ENCODE results near the gene RINL. TPM values are rescaled to one million over a fixed set of nuclear protein-coding genes. Genes with fewer than 3 reads are reported as not detected.
A peak's percentile ranks its signal among the peaks of the same experiment; 100 is the strongest.

The RINL gene
- total and polyA plus RNA-seq, 2 of the 8 experiments (the other 6 are each of a cell fraction or from before 2014, with no cell fraction given), result 11.1 to 11.9 TPM

- no peak overlapping the region for H4K5ac ChIP-seq (ENCODE audit: insufficient read length, low read depth, low read length)
- no peak overlapping the region for H2BK120ac ChIP-seq (replicated peaks; ENCODE audit: low read depth, low read length)
- no peak overlapping the region for H2BK15ac ChIP-seq (ENCODE audit: low read length)
- no peak overlapping the region for H3K14ac ChIP-seq (ENCODE audit: insufficient read length)
- no peak overlapping the region for H3K9ac ChIP-seq (replicated peaks in 1 of 4; ENCODE audit: extremely low read depth in 1 of 4, low read depth in 3 of 4, low read length in 3 of 4)
- TF ChIP-seq SRF (IDR thresholded peaks at IDR 0.05; ENCODE audit: low read depth, low read length) (no peak), BACH1 (IDR thresholded peaks at IDR 0.05; ENCODE audit: low read length) (no peak), SAP30 (IDR thresholded peaks at IDR 0.05; ENCODE audit: insufficient read depth, insufficient replicate concordance, low read length) (no peak), SP1 (IDR thresholded peaks at IDR 0.05; ENCODE audit: low read depth, low read length) (no peak), RAD21 (IDR thresholded peaks at IDR 0.05 in 1 of 2, conservative IDR thresholded peaks at IDR 0.05 in 1 of 2; ENCODE audit: low read depth in 2 of 2, low read length in 2 of 2) (no peak), TBP (IDR thresholded peaks at IDR 0.05; ENCODE audit: low read depth, low read length) (no peak), CEBPB (IDR thresholded peaks at IDR 0.05; ENCODE audit: low read depth, low read length) (no peak), CHD2 (IDR thresholded peaks at IDR 0.05; ENCODE audit: low read length) (no peak)
- TF ChIP-seq, protein P1, sequence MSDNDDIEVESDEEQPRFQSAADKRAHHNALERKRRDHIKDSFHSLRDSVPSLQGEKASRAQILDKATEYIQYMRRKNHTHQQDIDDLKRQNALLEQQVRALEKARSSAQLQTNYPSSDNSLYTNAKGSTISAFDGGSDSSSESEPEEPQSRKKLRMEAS (IDR thresholded peaks at IDR 0.05), result no peak
- no peak overlapping the region for H2BK20ac ChIP-seq (ENCODE audit: low read length)
- H3K36me3 ChIP-seq (ENCODE audit: control insufficient read depth in 2 of 4, insufficient read depth in 4 of 4, low read length in 3 of 4), result peaks cover 0 to 26% (median 5%) of the 10 kb centered on the region in 4 experiments; a peak in 3 of 8 replicates
- H4K20me1 ChIP-seq (replicated peaks in 1 of 2; ENCODE audit: control insufficient read depth in 1 of 2, insufficient read depth in 2 of 2, low read length in 2 of 2), result no peaks in the 10 kb centered on the region
- peaks cover 8% of the 10 kb centered on the region for H3K23me2 ChIP-seq (ENCODE audit: low read depth, low read length)
- FAIRE-seq (no peak), DNase-seq (ENCODE audit: low read depth in 1 of 2, low spot score in 2 of 2) (no peak)
- H3K56ac ChIP-seq (replicated peaks; ENCODE audit: insufficient read length, low read depth, low read length), result no peak overlapping the region
- H3K4me1 ChIP-seq (replicated peaks in 1 of 4; ENCODE audit: control insufficient read depth in 3 of 4, insufficient read depth in 4 of 4, low read length in 3 of 4), result peaks cover 0 to 6% (median 1%) of the 10 kb centered on the region in 4 experiments; a peak in 1 of 7 replicates
- 92% methylated on average over 4 of the region's 4 CpGs; no CpG with 5 or more reads in 1 of the 2 experiments for WGBS, 2 experiments (ENCODE audit: extremely low coverage in 1 of 2, insufficient coverage in 1 of 2, insufficient read length in 1 of 2, insufficient replicate concordance in 2 of 2, low coverage in 1 of 2, low lambda C conversion rate in 2 of 2, missing lambda C conversion rate in 1 of 2)
- no peak overlapping the region for H2AFZ ChIP-seq (ENCODE audit: low read length)
- no peaks in the 10 kb centered on the region for H3K9me3 ChIP-seq (ENCODE audit: insufficient read depth in 2 of 2, low read depth in 1 of 2, low read length in 1 of 2)
- no peaks in the 10 kb centered on the region for H3K79me2 ChIP-seq (ENCODE audit: control insufficient read depth in 1 of 2, insufficient read depth in 2 of 2, low read length in 2 of 2)
- ChIA-PET POLR2A (ENCODE audit: partially characterized antibody) (interaction anchor here (0.8 to 14.2 kb wide), 7 partner anchors 8 to 39 kb away, joined by 3 to 376 read pairs (median 6); partner anchors contain the start of gene HNRNPL), CTCF (ENCODE audit: partially characterized antibody) (interaction anchor here (1.0 to 2.7 kb wide), 6 partner anchors 10 to 130 kb away, joined by 3 to 11 read pairs (median 4); no protein-coding TSS in a partner anchor)
- H3K4me2 ChIP-seq (ENCODE audit: insufficient read depth in 1 of 2, low read depth in 2 of 2, low read length in 2 of 2), result peak overlapping the region in 1 of 2 experiments; percentile 97; a peak in 1 of 4 replicates
- no peak overlapping the region for H3K23ac ChIP-seq (ENCODE audit: insufficient read length)
- no peak overlapping the region for H3K27ac ChIP-seq (ENCODE audit: low read depth, low read length)
- no peak overlapping the region for H2BK12ac ChIP-seq (ENCODE audit: low read depth, low read length)
- no peak overlapping the region for H2BK5ac ChIP-seq (ENCODE audit: low read depth, low read length)
- H3K79me1 ChIP-seq (ENCODE audit: low read depth, low read length), result peaks cover 5% of the 10 kb centered on the region; the same call in 1 of the 2 replicates
- no peak overlapping the region for H3K4me3 ChIP-seq (ENCODE audit: extremely low read depth in 1 of 4, insufficient read depth in 2 of 4, low read depth in 3 of 4, low read length in 4 of 4)
- H3K27me3 ChIP-seq (replicated peaks in 1 of 4; ENCODE audit: control insufficient read depth in 3 of 4, extremely low read depth in 1 of 4, insufficient read depth in 3 of 4, low read length in 3 of 4), result no peaks in the 10 kb centered on the region
- no peak overlapping the region for H2AK5ac ChIP-seq (ENCODE audit: low read depth, low read length)
- H4K91ac ChIP-seq (replicated peaks; ENCODE audit: insufficient read length, low read length), result no peak overlapping the region
- H4K8ac ChIP-seq (ENCODE audit: extremely low read depth, insufficient read depth, low read length), result no peak overlapping the region
- H3K18ac ChIP-seq (ENCODE audit: extremely low read depth, low read length), result no peak overlapping the region
- H3K4ac ChIP-seq (replicated peaks; ENCODE audit: insufficient read length, low read depth, low read length), result no peak overlapping the region
These were observed 47.9 kb downstream of the RINL start for GRCh38 chr19:38830039-38830733.

Data from H1 (cell line).